Endothelial cell of umbilical vein (primary cell): ENCODE data around the gene ITGA1. TPM values are rescaled to one million over a fixed set of nuclear protein-coding genes. Genes with fewer than 3 reads are reported as not detected.

Experiments
- BruUV-seq: library from RNA; stranded (reverse); fragments of 400-500 nt; replicated peaks from 2 replicates; lab custom pipeline; 2021; lab: Mats Ljungman, UMichigan
- CTCF ChIA-PET: fragments of 300-600, 350-600 bp; sonication (Branson Sonifier 250); formaldehyde crosslinking; loops from one replicate; lab custom pipeline; 2021; ENCODE audit warnings: antibody characterized with exemption, inconsistent platforms; lab: Charles Lee
- POLR2A ChIA-PET: fragments of 300-600, 350-600 bp; sonication (Branson Sonifier 250); formaldehyde crosslinking; loops from one replicate; lab custom pipeline; 2021; ENCODE audit warnings: antibody characterized with exemption, inconsistent platforms; lab: Charles Lee
- DNase-seq: peaks from one replicate; pipeline ENCODE4 v3.0.0-alpha.2; 2011; ENCODE audit warnings: low read depth, low spot score
- FAIRE-seq: peaks from 2 replicates; lab custom pipeline; 2011; peaks lifted over from hg19 to GRCh38; lab: Jason Lieb, UNC
- H2AFZ ChIP-seq: 2 replicates; pipeline ENCODE4 v1.6.0; 2012; ENCODE audit warnings: low read depth, low read length, control low read depth, inconsistent platforms
- H3K27ac ChIP-seq: 2 replicates; pipeline ENCODE4 v1.5.1; 2011; ENCODE audit warnings: low read depth, mild to moderate bottlenecking, control low read depth, low read length, moderate library complexity; ENCODE audit not compliant: insufficient read depth
- H3K27me3 ChIP-seq, 2 experiments: 2 replicates each; pipeline versions ENCODE4 v1.6.0 to v1.6.1; 2011; ENCODE audit warnings: low read length in 2 of 2, mixed read lengths in 1 of 2; ENCODE audit not compliant: control insufficient read depth in 2 of 2, insufficient read depth in 2 of 2
- H3K36me3 ChIP-seq, 2 experiments: 2 replicates in 1 of 2; 3 replicates in 1 of 2; pipeline ENCODE4 v1.5.1; 2011; ENCODE audit warnings: low read length in 2 of 2, mild to moderate bottlenecking in 1 of 2, moderate library complexity in 1 of 2; ENCODE audit not compliant: control insufficient read depth in 2 of 2, insufficient read depth in 2 of 2; ENCODE audit errors: extremely low read depth in 1 of 2
- H3K4me1 ChIP-seq: 3 replicates; pipeline ENCODE4 v1.5.1; 2011; ENCODE audit warnings: mild to moderate bottlenecking, low read length; ENCODE audit not compliant: control insufficient read depth, insufficient read depth; ENCODE audit errors: extremely low read depth
- H3K4me2 ChIP-seq: 2 replicates; pipeline ENCODE4 v1.6.1; 2011; ENCODE audit warnings: low read length, control low read depth, mixed read lengths; ENCODE audit not compliant: insufficient read depth
- H3K4me3 ChIP-seq, 3 experiments: fragments of 200-600 bp in 1 of 3; sonication (generic), shearing (Covaris generic) in 1 of 3; replicated peaks in 1 of 3; 2 replicates each; pipeline ENCODE4 v1.5.1; 2011 to 2016; ENCODE audit warnings: control low read depth in 3 of 3, low read length in 3 of 3, mild to moderate bottlenecking in 2 of 3, inconsistent platforms in 1 of 3, low read depth in 1 of 3, moderate library complexity in 1 of 3; ENCODE audit not compliant: insufficient read depth in 1 of 3
- H3K79me2 ChIP-seq: 2 replicates; pipeline ENCODE4 v1.6.0; 2012; ENCODE audit warnings: low read length, inconsistent platforms; ENCODE audit not compliant: control insufficient read depth, insufficient read depth
- H3K9ac ChIP-seq: replicated peaks from 2 replicates; pipeline ENCODE3; 2011; ENCODE audit warnings: low read length, control low read depth; ENCODE audit not compliant: insufficient read depth; ENCODE audit errors: extremely low read depth
- H3K9me1 ChIP-seq: replicated peaks from 3 replicates; pipeline ENCODE4 v1.6.0; 2011; ENCODE audit warnings: mild to moderate bottlenecking, low read length; ENCODE audit not compliant: control insufficient read depth, insufficient read depth; ENCODE audit errors: extremely low read depth
- H3K9me3 ChIP-seq: replicated peaks from 2 replicates; pipeline ENCODE4 v1.5.1; 2012; ENCODE audit warnings: low read length, inconsistent platforms; ENCODE audit not compliant: control insufficient read depth, insufficient read depth
- H4K20me1 ChIP-seq: replicated peaks from 2 replicates; pipeline ENCODE3; 2011; ENCODE audit warnings: mild to moderate bottlenecking, low read length; ENCODE audit not compliant: control insufficient read depth, insufficient read depth; ENCODE audit errors: extremely low read depth
- EZH2 ChIP-seq: IDR thresholded peaks from 2 replicates; pipeline ENCODE4 v1.6.1; 2012; ENCODE audit warnings: borderline replicate concordance, low read depth, mild to moderate bottlenecking, moderate library complexity, low read length, inconsistent platforms; ENCODE audit not compliant: severe bottlenecking
- FOS ChIP-seq: IDR thresholded peaks from 2 replicates; pipeline ENCODE4 v1.6.1; 2011; ENCODE audit warnings: mild to moderate bottlenecking, low read length, moderate library complexity, borderline replicate concordance; ENCODE audit not compliant: insufficient read depth
- GATA2 ChIP-seq: IDR thresholded peaks from 2 replicates; pipeline ENCODE4 v1.7.0; 2011; ENCODE audit warnings: low read depth, mild to moderate bottlenecking, moderate library complexity, mixed read lengths, low read length; ENCODE audit not compliant: insufficient read length, insufficient read depth
- JUN ChIP-seq: IDR thresholded peaks from 2 replicates; pipeline ENCODE4 v1.6.1; 2011; ENCODE audit warnings: borderline replicate concordance, low read depth; ENCODE audit not compliant: insufficient read length, insufficient read depth
- MYC ChIP-seq: IDR thresholded peaks from one replicate; pipeline ENCODE4 v1.6.1; 2011; ENCODE audit warnings: mild to moderate bottlenecking, low read depth, low read length
- POLR2A ChIP-seq: IDR thresholded peaks from 2 replicates; pipeline ENCODE4 v1.6.1; 2012; ENCODE audit warnings: low read depth, mild to moderate bottlenecking, control low read depth, low read length
- POLR2AphosphoS5 ChIP-seq: IDR thresholded peaks from 2 replicates; pipeline ENCODE4 v1.6.1; 2012; ENCODE audit warnings: low read depth, mild to moderate bottlenecking, control low read depth, low read length, moderate library complexity; ENCODE audit not compliant: insufficient read depth
- dilution Hi-C: fragments of 300-500 bp; cut with MboI; formaldehyde crosslinking; loops from one replicate; pipeline ENCODE4 v1.15.0; 2019; ENCODE audit warnings: low sequenced_read_pairs; ENCODE audit not compliant: extremely low pct_ligation_motif_present
- intact Hi-C: fragments of 100-400 bp; cut with micrococcal nuclease; formaldehyde crosslinking; loops from one replicate; pipeline ENCODE4 v1.10.0; 2022
- polyA plus RNA-seq, 4 experiments: library from polyadenylated mRNA; depleted of rRNA in 3 of 4; stranded (reverse) in 3 of 4; unstranded in 1 of 4; fragments of >200 nt; gene quantifications; 2 replicates each; pipeline versions ENCODE4 v1.2.1 to v1.2.3, GENCODE V29; 2011 to 2012; ENCODE audit warnings: missing spikeins in 1 of 4
- total RNA-seq: library from RNA; stranded (reverse); gene quantifications from 2 replicates; pipeline ENCODE4 v1.2.3, GENCODE V29; 2021
- TF ChIP-seq, protein P1 (sequence below): IDR thresholded peaks from 2 replicates; pipeline ENCODE4 v1.6.1; 2011; ENCODE audit not compliant: insufficient read depth, insufficient read length
- TF ChIP-seq, protein P2 (sequence below), 2 donors: IDR thresholded peaks; 1 replicate in 1 of 2; 2 replicates in 1 of 2; pipeline ENCODE4 v1.5.1; 2011; ENCODE audit warnings: low read length in 2 of 2, mild to moderate bottlenecking in 2 of 2, moderate library complexity in 2 of 2, control low read depth in 1 of 2, inconsistent platforms in 1 of 2, low read depth in 1 of 2; ENCODE audit not compliant: insufficient read depth in 1 of 2; ENCODE audit errors: extremely low read depth in 1 of 2

The ITGA1 gene
- total and polyA plus RNA-seq, 2 donors (not counting 3 experiments of a cell fraction or from before 2014, with no cell fraction given), result 0.65 to 1.9 TPM

DNA sequence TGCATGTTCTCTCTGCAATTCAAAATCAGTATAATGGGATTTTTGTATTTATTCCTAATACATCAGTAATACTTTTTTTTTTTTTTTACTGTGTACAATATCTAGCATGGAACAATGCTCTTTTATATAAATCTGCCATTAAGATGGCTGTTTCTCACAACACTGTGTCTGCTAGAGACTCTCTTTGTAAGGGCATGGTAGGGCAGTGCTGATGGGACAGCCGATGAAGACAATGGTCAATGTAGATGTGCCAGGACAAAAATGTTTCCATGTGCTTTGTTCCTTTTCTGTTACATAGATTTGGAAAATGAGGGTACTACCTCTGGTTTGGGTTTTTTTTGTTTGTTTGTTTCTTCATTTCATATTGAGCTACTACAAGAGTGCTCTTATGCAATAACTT lies 106.1 kb downstream of the ITGA1 start:
- H3K36me3 ChIP-seq, result no peaks in the 10 kb centered on the region
- peaks cover 5% of the 10 kb centered on the region for H3K4me1 ChIP-seq
- H3K79me2 ChIP-seq, result no peaks in the 10 kb centered on the region
- FAIRE-seq, result no peak
- TF ChIP-seq POLR2AphosphoS5, result no peak
- no peak for TF ChIP-seq EZH2
- TF ChIP-seq, protein P1, sequence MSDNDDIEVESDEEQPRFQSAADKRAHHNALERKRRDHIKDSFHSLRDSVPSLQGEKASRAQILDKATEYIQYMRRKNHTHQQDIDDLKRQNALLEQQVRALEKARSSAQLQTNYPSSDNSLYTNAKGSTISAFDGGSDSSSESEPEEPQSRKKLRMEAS, result no peak
- H2AFZ ChIP-seq, result no peak overlapping the region
- no peak for DNase-seq
- H3K9me1 ChIP-seq, result no peaks in the 10 kb centered on the region
- BruUV-seq, result no TSS peak
- ChIA-PET POLR2A (no interaction called here), CTCF (interaction anchor here (0.8 kb wide), 1 partner anchor 22 kb away, joined by 3 read pairs; no protein-coding TSS in a partner anchor)
- H3K9ac ChIP-seq, result no peak overlapping the region
- no peak overlapping the region for H3K4me2 ChIP-seq
- no peaks in the 10 kb centered on the region for H4K20me1 ChIP-seq
- dilution Hi-C loops (no loop called here), intact Hi-C loops (no loop called here)
- no peak overlapping the region for H3K4me3 ChIP-seq
- no peak overlapping the region for H3K27ac ChIP-seq
- no peaks in the 10 kb centered on the region for H3K27me3 ChIP-seq
- no peaks in the 10 kb centered on the region for H3K9me3 ChIP-seq

DNA sequence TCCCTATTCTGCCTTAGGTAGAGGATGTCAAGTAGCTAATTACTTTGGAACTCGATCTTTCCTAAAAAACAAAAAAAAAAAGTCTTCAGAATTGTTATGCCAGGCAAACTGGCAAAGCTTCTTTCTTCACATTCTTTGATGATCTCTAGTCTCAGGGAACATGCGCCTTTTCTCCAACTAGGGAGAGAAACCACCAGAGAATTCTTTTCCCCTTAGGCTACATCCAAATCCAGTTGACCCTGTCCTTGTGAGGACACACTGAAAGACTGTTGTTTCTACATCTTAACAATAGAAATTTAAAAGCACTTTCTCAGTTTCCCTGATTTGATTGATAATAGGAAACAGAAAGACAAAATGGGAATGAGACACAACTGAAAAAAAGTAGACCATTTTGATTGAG lies 106.7 kb downstream of the ITGA1 start:
- intact Hi-C loops, result no loop called here
- BruUV-seq, result no TSS peak
- POLR2A ChIA-PET, result no interaction called here

More for the DNA sequence above, 106.7 kb downstream of the ITGA1 start:
- no peaks in the 10 kb centered on the region for H3K79me2 ChIP-seq
- peaks cover 5% of the 10 kb centered on the region for H3K4me1 ChIP-seq
- no peak overlapping the region for H3K4me2 ChIP-seq
- CTCF ChIA-PET, result interaction anchor here (0.8 kb wide), 1 partner anchor 21 kb away, joined by 3 read pairs; no protein-coding TSS in a partner anchor
- H4K20me1 ChIP-seq, result no peaks in the 10 kb centered on the region
- dilution Hi-C loops, result no loop called here
- H2AFZ ChIP-seq, result no peak overlapping the region
- H3K27ac ChIP-seq, result no peak overlapping the region
- H3K9ac ChIP-seq, result no peak overlapping the region
- H3K4me3 ChIP-seq, result no peak overlapping the region
- TF ChIP-seq GATA2, result no peak
- TF ChIP-seq, protein P2, sequence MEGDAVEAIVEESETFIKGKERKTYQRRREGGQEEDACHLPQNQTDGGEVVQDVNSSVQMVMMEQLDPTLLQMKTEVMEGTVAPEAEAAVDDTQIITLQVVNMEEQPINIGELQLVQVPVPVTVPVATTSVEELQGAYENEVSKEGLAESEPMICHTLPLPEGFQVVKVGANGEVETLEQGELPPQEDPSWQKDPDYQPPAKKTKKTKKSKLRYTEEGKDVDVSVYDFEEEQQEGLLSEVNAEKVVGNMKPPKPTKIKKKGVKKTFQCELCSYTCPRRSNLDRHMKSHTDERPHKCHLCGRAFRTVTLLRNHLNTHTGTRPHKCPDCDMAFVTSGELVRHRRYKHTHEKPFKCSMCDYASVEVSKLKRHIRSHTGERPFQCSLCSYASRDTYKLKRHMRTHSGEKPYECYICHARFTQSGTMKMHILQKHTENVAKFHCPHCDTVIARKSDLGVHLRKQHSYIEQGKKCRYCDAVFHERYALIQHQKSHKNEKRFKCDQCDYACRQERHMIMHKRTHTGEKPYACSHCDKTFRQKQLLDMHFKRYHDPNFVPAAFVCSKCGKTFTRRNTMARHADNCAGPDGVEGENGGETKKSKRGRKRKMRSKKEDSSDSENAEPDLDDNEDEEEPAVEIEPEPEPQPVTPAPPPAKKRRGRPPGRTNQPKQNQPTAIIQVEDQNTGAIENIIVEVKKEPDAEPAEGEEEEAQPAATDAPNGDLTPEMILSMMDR (IDR thresholded peaks at IDR 0.05; ENCODE audit: extremely low read depth in 1 of 2, insufficient read depth in 1 of 2, low read depth in 1 of 2, low read length in 2 of 2), result no peak
- no peak for TF ChIP-seq MYC
- TF ChIP-seq EZH2, result no peak
- TF ChIP-seq, protein P1, result no peak
- TF ChIP-seq POLR2A, result no peak
- no peak for TF ChIP-seq FOS
- TF ChIP-seq JUN, result no peak
- TF ChIP-seq POLR2AphosphoS5, result no peak
- no peaks in the 10 kb centered on the region for H3K9me3 ChIP-seq
- no peak for FAIRE-seq
- no peak for DNase-seq
- H3K27me3 ChIP-seq, result no peaks in the 10 kb centered on the region
- H3K36me3 ChIP-seq, result no peaks in the 10 kb centered on the region
- H3K9me1 ChIP-seq, result no peaks in the 10 kb centered on the region
